Brain pericyte (primary cell): ENCODE results near the gene GDF10.

Experiments used
- DNase-seq: peaks from one replicate; pipeline ENCODE4 v3.0.0-alpha.2; 2012; ENCODE audit warnings: low read depth, low spot score

The GDF10 gene

DNA sequence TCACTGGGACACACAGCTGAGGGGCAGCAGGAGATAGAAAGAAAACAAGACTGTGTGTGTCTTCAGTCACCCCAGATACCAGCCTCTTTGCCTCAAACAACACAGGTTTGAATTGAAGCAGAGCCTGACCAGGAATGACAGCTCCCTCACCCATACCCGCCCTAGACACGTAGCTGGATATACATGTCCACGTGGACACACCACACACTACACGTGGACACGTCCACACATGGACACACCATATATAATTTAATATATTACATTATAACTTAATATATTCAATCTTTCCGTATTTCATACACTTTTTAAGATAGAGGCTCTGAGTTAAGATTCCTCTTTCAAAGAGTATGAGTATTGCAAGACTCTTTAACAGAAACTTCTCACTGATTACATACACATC is 33.5 kb downstream of the GDF10 start:
- DNase-seq: no peak

DNA sequence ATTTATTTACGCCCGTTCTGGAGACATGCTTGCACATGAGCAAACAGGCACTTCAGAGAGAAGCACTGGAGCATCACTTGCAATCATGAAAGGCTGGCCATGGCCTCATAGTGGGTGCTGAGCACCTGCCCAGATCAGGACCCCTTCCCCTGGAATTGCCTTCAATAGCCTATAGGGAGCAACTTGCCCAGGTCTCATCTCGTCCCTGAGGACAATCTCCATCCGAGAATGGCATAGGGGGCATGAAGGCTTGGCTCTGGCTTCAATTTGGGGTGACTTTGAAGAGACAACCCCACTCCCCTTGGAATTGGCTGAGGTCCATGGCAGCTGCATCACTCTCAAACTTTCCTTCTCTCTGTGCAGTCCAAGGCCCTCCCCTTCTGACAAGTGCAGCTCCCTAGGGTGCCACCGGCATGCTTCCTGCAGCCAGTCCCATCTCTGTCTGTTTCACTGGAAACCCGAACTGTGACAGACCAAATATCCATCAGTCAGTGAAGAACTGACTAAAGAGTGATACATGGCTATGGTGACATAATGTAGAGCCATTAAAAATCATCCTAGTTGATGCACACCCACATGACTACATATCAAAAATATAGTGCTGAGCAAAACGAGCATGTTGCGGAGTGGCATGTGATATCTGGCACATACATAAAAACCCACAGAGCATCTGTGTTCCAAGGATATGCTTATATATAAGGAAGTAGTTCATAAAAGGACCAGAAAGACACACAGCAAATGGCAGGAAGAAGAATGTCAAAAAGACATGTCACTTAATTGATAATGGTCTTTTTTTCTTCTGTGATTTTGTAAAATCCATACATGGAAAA is 34.7 kb downstream of the GDF10 start:
- no peak for DNase-seq

DNA sequence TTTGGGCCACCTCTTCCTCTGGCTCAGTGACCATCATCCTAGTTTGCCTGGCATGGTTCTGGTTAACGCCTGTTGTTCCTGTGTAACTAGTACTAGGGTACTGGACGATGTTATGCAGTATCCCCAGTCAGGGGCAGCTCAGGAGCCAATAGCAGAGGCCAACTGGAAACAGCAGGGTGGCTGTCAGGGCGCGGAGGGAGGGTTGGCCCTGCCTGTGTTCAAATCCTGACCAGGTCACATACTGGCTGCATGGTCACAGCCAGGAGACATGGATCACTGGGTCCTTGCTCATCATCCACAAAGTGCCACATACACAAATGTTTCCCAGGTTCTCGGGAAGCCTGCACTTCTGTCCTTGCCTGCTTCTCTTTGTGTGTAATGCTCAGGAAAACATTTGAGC is 35.9 kb downstream of the GDF10 start:
- no peak for DNase-seq

DNA sequence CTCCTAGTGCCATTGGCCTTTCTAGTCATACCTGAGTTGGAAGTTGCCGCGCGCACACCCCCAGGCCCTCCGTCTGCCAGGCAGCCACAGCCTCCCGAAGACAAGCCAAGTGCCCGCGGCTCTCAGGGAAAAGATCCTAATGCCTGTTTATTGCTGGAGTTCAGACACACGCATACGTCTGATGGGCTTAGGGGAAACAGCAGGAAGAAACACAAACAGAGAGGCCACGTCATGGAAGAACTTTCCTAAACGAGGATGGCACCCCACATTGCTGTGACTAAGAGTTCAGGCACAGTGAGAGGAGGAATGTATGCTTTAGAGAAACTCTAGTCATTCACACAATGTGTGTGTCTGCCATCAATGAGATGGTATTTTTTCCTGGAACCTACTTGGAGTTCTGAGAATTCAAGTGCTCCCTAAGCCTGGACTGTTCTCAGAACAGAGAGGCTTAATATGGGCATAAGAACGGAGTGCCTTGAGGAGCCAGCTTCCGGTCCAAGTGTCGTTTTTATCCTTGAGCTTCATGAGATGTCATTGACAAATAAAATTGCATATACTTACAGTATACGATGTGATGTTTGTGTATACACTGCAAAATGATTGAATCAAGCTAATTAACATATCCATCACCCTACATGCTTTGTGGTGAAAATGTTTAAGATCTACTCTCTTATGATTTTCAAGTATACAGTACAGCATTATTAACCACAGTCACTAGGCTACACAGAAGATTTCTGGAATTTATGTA is 36.6 kb downstream of the GDF10 start:
- peak; percentile 42 for DNase-seq

DNA sequence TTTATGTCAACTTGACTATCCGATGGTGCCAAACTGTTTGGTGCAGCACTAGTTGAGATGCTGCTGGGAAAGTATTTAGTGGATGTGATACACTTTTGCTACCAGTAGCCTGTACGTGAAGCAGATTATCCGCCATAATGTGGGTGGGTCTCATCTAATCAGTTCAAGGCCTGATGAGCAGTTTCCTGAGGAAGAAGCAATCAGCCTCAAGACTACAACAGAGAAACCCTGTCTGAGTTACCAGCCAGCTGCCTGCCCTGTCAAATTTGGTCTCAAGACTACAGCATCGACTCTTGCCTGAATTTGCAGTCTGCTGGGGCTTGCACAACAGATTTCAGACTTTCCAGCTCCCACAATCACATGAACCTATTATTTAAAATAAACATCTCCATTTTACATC is 37.3 kb downstream of the GDF10 start:
- DNase-seq: no peak

DNA sequence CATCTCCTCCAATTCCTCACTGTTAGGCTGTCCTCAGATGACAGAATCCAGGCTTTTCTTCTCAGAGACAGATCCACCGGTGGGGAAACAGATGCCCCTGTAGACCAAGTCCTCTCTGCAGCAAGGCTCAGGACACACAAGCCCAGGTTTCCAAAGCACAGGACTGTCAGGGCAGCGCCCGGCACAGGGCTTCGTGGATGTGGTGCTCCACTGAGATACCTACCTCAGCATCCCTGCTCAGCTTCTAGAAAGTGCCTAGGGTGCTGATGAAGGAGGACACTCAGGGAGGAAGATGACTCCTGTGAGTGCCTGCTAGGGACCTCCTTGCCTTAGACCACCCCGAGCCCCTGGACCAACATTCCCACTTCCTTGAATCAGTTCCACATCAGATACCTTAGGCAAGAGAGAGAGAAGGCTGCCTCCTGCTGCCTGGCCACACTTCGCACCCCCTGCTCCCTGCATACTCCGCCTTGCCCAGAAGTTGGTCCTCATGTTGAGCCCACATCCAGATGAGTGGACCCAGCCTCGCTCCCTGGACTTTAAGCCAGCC is 39.3 kb downstream of the GDF10 start:
- no peak for DNase-seq

DNA sequence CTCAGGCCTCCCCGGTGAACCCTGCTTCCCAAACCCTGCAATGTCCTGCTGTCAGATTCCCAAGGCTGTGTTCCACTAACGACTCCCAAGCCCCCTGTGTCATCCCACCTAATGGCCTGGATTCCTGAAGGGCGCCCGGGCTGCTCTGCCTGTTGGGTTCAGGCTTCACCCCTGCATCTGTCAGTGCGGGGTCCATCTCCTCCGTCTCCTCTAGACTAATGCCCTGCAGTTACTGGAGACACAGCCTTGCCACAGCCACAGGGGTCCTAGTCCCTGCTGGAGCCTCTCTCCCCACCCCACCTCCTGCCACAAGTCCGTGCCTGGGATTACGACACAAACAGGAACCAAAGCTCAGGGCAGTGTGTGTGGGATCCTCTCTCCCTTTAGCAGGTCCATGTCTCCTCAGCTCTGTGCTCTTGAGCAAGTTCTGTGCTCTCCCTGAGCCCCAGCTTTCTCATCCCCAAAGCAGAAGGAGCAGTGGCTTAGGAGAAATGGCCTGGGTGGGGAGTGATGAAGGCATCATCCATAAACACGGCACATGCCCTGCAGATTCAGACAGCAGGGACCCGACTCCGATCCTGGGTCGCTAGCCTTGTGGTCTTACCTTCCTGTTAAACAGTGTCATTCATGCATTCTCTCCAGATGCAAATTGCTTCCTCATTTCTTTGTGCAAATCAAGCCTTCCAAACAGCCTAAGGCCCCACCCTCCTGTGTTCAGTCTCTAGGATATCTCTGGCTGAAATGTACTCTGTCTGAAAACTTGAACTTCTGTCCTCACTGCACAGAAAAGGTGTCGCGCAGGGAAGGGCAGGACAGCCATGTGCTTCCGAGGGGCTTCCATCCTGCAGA is 40.0 kb downstream of the GDF10 start:
- no peak for DNase-seq

DNA sequence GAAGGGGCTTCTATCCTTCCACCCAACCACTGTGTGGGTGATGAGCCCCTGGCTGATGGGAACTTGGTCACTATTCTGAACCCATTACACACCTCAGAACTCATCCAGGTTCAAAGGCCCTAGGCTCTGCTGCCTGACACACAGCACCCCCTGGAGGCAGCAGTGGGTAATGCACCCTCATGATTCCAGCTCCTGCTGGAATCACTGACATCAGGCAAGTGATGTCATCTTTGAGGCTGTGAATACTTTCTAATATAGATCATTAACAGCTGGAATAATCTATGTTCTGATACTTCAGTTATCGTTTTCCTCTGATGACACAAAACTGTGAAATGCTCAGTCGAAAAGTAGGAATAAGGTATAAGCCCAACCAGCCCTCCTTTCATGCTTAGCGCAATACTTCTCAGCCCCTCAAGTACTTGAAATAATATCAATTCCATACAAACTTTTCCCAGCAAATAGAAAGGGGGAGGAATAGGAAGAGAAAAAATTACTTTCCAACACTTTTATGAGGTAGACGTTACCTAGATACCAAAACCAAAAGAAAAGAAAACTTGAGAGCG is 40.7 kb downstream of the GDF10 start:
- DNase-seq: no peak

DNA sequence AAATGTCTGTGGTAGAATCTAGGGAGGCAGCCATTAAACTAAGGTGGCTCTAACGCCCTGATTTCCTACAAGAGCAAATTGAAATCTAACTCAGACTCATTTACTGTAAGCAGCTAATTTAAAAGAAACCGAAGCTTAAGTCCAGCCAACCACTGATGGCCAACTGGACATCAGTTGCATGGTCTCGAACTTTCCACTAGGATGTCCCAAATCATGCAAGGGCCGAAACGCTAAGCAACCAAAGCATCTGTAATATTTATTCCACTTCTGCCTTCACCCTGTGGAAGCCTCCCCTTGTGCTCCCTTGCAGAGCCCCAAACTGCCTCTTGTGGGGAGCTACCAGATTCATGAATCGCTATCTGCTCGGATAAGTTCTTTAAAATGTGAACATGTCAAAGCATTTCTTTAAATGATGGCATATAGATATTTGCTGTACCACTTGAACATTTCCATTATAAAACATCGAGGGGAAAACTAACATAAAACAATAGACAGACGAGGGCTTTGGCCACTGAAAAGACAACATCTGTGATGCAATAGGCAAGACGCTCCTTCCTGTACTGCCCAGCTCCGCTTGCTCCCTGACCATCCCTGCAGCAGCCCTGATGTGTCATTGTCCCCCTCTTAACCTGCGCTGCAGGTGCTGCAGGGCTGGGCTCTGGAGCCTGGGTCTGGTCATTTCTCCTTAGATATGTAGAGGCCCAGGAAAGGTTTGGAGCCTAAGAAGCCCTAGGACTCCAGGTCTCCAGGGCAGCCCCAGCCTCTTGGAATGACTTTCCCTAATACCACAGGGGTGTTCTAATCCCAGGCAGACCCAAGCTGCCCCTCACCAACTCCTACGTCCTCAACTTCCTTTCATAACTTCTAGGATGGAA is 45.2 kb downstream of the GDF10 start:
- DNase-seq: no peak

DNA sequence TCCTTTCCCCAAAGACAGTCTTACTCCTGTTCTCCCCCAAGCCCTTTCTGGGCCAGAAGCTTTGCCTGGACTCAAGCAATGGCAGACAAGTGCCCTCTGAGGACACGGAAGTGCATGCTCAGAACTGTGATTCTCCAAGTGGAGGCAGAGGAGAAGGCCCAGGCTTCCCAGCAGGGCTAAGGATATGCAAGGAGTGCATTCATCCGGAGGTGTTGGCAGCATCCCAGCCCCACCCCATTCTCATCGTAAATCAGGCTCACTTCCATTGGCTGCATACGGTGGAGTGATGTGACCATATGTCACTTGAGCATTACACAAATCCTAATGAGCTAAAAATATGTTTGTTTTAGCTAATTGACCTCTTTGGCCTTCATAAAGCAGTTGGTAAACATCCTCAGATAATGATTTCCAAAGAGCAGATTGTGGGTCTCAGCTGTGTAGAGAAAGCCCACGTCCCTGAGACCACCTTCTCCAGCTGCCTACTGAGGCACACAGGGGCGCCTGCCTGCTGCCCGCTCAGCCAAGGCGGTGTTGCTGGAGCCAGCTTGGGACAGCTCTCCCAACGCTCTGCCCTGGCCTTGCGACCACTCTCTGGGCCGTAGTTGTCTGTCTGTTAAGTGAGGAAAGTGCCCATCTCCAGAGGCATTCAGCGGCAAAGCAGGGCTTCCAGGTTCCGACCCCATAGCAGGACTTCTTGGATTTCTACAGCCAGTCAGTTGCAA is 46.7 kb downstream of the GDF10 start:
- DNase-seq: no peak

DNA sequence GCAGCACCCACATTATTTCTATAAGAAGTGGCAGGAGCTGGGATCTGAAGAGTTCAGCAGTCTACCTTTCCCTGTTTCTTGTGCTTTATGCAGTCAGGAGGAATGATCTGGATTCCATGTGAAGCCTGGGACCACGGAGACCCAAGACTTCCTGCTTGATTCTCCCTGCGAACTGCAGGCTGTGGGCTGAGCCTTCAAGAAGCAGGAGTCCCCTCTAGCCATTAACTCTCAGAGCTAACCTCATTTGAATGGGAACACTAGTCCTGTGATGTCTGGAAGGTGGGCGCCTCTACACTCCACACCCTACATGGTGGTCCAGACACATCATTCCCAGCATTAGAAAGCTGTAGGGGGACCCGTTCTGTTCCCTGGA is 47.3 kb downstream of the GDF10 start:
- DNase-seq: no peak

DNA sequence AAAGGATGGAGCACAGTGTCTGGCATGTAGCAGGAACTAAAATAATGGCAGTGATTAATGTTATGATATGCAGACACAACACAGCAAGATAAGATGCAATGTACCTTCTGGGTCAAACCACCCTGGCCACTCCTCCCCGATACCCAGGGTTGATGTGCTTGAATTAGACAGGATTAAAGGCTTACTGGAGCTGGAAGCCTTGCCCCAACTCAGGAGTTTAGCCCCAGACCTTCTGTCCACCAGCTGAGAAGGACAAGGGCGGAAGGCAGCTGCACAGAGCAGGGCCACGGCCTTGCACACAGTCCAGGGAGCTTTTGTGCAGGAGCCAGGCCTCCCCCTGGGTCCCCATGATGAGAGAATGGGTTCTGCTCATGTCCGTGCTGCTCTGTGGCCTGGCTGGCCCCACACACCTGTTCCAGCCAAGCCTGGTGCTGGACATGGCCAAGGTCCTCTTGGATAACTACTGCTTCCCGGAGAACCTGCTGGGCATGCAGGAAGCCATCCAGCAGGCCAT is 48.2 kb downstream of the GDF10 start, which contains the start of gene RBP3:
RBP3 (plus strand) TSS at position 226 of the 514 bp plus-strand sequence; CDS start at position 348, 122 bp downstream.
- DNase-seq: no peak

DNA sequence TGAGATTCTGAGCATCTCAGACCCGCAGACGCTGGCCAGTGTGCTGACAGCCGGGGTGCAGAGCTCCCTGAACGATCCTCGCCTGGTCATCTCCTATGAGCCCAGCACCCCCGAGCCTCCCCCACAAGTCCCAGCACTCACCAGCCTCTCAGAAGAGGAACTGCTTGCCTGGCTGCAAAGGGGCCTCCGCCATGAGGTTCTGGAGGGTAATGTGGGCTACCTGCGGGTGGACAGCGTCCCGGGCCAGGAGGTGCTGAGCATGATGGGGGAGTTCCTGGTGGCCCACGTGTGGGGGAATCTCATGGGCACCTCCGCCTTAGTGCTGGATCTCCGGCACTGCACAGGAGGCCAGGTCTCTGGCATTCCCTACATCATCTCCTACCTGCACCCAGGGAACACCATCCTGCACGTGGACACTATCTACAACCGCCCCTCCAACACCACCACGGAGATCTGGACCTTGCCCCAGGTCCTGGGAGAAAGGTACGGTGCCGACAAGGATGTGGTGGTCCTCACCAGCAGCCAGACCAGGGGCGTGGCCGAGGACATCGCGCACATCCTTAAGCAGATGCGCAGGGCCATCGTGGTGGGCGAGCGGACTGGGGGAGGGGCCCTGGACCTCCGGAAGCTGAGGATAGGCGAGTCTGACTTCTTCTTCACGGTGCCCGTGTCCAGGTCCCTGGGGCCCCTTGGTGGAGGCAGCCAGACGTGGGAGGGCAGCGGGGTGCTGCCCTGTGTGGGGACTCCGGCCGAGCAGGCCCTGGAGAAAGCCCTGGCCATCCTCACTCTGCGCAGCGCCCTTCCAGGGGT is 48.9 kb downstream of the GDF10 start:
- DNase-seq: no peak

DNA sequence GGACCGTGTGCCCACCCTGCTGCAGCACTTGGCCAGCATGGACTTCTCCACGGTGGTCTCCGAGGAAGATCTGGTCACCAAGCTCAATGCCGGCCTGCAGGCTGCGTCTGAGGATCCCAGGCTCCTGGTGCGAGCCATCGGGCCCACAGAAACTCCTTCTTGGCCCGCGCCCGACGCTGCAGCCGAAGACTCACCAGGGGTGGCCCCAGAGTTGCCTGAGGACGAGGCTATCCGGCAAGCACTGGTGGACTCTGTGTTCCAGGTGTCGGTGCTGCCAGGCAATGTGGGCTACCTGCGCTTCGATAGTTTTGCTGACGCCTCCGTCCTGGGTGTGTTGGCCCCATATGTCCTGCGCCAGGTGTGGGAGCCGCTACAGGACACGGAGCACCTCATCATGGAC is 49.5 kb downstream of the GDF10 start:
- DNase-seq: no peak

DNA sequence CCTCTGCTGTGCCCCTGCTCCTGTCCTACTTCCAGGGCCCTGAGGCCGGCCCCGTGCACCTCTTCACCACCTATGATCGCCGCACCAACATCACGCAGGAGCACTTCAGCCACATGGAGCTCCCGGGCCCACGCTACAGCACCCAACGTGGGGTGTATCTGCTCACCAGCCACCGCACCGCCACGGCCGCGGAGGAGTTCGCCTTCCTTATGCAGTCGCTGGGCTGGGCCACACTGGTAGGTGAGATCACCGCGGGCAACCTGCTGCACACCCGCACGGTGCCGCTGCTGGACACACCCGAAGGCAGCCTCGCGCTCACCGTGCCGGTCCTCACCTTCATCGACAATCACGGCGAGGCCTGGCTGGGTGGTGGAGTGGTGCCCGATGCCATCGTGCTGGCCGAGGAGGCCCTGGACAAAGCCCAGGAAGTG is 50.0 kb downstream of the GDF10 start:
- no peak for DNase-seq

DNA sequence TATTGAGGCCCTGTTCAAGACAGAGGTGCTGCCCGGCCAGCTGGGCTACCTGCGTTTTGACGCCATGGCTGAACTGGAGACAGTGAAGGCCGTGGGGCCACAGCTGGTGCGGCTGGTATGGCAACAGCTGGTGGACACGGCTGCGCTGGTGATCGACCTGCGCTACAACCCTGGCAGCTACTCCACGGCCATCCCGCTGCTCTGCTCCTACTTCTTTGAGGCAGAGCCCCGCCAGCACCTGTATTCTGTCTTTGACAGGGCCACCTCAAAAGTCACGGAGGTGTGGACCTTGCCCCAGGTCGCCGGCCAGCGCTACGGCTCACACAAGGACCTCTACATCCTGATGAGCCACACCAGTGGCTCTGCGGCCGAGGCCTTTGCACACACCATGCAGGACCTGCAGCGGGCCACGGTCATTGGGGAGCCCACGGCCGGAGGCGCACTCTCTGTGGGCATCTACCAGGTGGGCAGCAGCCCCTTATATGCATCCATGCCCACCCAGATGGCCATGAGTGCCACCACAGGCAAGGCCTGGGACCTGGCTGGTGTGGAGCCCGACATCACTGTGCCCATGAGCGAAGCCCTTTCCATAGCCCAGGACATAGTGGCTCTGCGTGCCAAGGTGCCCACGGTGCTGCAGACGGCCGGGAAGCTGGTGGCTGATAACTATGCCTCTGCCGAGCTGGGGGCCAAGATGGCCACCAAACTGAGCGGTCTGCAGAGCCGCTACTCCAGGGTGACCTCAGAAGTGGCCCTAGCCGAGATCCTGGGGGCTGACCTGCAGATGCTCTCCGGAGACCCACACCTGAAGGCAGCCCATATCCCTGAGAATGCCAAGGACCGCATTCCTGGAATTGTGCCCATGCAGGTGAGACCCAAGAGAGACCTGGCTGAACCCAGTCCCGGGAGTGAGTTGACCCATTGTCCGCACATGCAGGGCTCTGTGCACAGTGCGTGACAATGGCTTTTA is 51.0 kb downstream of the GDF10 start:
- DNase-seq: no peak
